Epidermal melanocyte (primary cell): ENCODE data around the gene CAVIN4.

Source experiments
- DNase-seq: peaks from one replicate; pipeline ENCODE4 v3.0.0; 2011; ENCODE audit warnings: low spot score; ENCODE audit not compliant: insufficient read length

The CAVIN4 gene

GRCh38 chr9:100589582-100589981 is 11.7 kb downstream of the CAVIN4 start:
- no peak for DNase-seq

GRCh38 chr9:100590481-100590880 is 12.6 kb downstream of the CAVIN4 start:
- DNase-seq, result no peak

- no peak for DNase-seq
These were observed 13.3 kb downstream of the CAVIN4 start for GRCh38 chr9:100591139-100591538.

GRCh38 chr9:100591639-100592412 is 13.9 kb downstream of the CAVIN4 start:
- no peak for DNase-seq

- peak; percentile 67 for DNase-seq
These were observed 17.7 kb downstream of the CAVIN4 start for GRCh38 chr9:100595391-100596199.

- no peak for DNase-seq
These were observed 19.4 kb downstream of the CAVIN4 start for GRCh38 chr9:100597236-100597635.

- peak; percentile 64 for DNase-seq
These were observed 20.8 kb downstream of the CAVIN4 start for GRCh38 chr9:100598641-100599145.

GRCh38 chr9:100600521-100601079 is 22.7 kb downstream of the CAVIN4 start:
- DNase-seq, result no peak

GRCh38 chr9:100601216-100601615 is 23.3 kb downstream of the CAVIN4 start:
- DNase-seq, result peak; percentile 34

- peak; percentile 50 for DNase-seq
These were observed 24.5 kb downstream of the CAVIN4 start for GRCh38 chr9:100602342-100602801.

GRCh38 chr9:100605405-100605804 is 27.5 kb downstream of the CAVIN4 start:
- DNase-seq, result no peak

GRCh38 chr9:100619194-100619593 is 41.3 kb downstream of the CAVIN4 start:
- DNase-seq, result no peak

- no peak for DNase-seq
These were observed 41.8 kb downstream of the CAVIN4 start for GRCh38 chr9:100619665-100620064.

GRCh38 chr9:100623969-100624368 is 46.1 kb downstream of the CAVIN4 start:
- DNase-seq, result no peak

GRCh38 chr9:100626949-100627348 is 49.1 kb downstream of the CAVIN4 start:
- DNase-seq, result no peak

- no peak for DNase-seq
These were observed 59.9 kb downstream of the CAVIN4 start for GRCh38 chr9:100637787-100638186.
